C4-2B (cell line): ENCODE results near the gene B9D1.

Experiments used
- CTCF ChIP-seq: fragments of 450-650 bp; conservative IDR thresholded peaks from 2 replicates; pipeline ENCODE4 v1.5.1; 2017; ENCODE audit warnings: mild to moderate bottlenecking
- ZFX ChIP-seq: fragments of 450-650 bp; IDR thresholded peaks from 2 replicates; pipeline ENCODE4 v1.6.1; 2017

DNA sequence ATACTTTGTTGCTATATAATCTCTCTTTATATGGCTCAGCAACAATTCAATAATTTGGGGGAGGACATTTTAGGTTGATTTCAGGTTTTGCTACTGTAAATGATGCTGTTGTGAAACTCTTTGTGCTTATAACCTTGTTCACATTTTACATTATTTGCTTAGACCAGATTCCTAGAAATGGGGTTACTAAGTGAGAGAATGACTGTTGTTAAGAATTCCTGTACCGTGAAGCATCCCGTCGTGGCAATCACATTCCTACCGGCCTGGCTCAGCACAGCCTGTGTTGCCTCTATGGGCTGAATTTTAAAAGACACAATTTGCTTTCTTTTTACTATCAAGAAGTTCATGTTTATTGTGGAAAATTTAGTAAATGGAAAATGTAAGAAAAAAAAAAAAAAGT, 31.4 kb downstream of the B9D1 start:
- no peak for TF ChIP-seq CTCF
- no peak for TF ChIP-seq ZFX
